Activated CD4-positive, alpha-beta memory T cell treated with anti-CD3 and anti-CD28 coated beads for 36 hours (primary cell): ENCODE data around the gene TUSC2. TPM values are rescaled to one million over a fixed set of nuclear protein-coding genes. Genes with fewer than 3 reads are reported as not detected.
A peak's percentile ranks its signal among the peaks of the same experiment; 100 is the strongest.
"Not testable (repeated sequence)": the region's sequence is repeated elsewhere in the genome, so short reads cannot be mapped to it uniquely, and the experiment has no call there.

Experiments
- CTCF ChIA-PET: fragments of 350-600 bp; sonication (Branson Sonifier 250); formaldehyde crosslinking; loops from one replicate; lab custom pipeline; 2021; ENCODE audit warnings: antibody characterized with exemption, inconsistent platforms; lab: Charles Lee
- POLR2A ChIA-PET: fragments of 350-600 bp; sonication (Branson Sonifier 250); formaldehyde crosslinking; loops from one replicate; lab custom pipeline; 2021; ENCODE audit warnings: antibody characterized with exemption; lab: Charles Lee
- DNase-seq: peaks from one replicate; pipeline ENCODE4 v3.0.0-alpha.2; 2020
- H3K27ac Mint-ChIP-seq: one replicate; pipeline ENCODE4 v1.8.0; 2021; ENCODE audit warnings: mixed read lengths
- H3K27me3 Mint-ChIP-seq: one replicate; pipeline ENCODE4 v1.8.0; 2021; ENCODE audit warnings: mixed read lengths
- H3K36me3 Mint-ChIP-seq: one replicate; pipeline ENCODE4 v1.8.0; 2021; ENCODE audit warnings: mixed read lengths
- H3K4me1 Mint-ChIP-seq: one replicate; pipeline ENCODE4 v1.8.0; 2021; ENCODE audit warnings: low read depth, mixed read lengths
- H3K4me3 Mint-ChIP-seq: one replicate; pipeline ENCODE4 v1.8.0; 2021; ENCODE audit warnings: mild to moderate bottlenecking, mixed read lengths
- H3K9me3 Mint-ChIP-seq: one replicate; pipeline ENCODE4 v1.8.0; 2021; ENCODE audit warnings: mixed read lengths
- intact Hi-C: fragments of 100-400 bp; cut with micrococcal nuclease; formaldehyde crosslinking; loops from one replicate; pipeline ENCODE4 v1.15.1; 2023
- total RNA-seq, 2 experiments: library from RNA; stranded (reverse); gene quantifications; one replicate each; pipeline ENCODE4 v1.2.3, GENCODE V29; 2021

TUSC2 gene
- total RNA-seq, 2 experiments from 2014 or later: 18.7 to 19.7 TPM

GRCh38 chr3:50293079-50293801 is 34.8 kb downstream of the TUSC2 start:
- Mint-ChIP-seq H3K27ac (peak overlapping the region; percentile 90), H3K27me3 (no peaks in the 10 kb centered on the region), H3K4me3 (peak overlapping the region; percentile 92), H3K9me3 (no peaks in the 10 kb centered on the region), H3K4me1 (peaks cover 28% of the 10 kb centered on the region), H3K36me3 (peaks cover 16% of the 10 kb centered on the region)
- DNase-seq: no peak
- intact Hi-C loops: no loop called here
- ChIA-PET POLR2A (interaction anchor here (0.8 to 2.7 kb wide), 5 partner anchors 9 to 61 kb away, joined by 3 to 15 read pairs (median 4); partner anchors contain the start of gene LSMEM2), CTCF (interaction anchor here (0.8 to 2.3 kb wide), 5 partner anchors 33 to 67 kb away, joined by 3 to 8 read pairs (median 4); partner anchors contain the start of gene RASSF1)

DNA sequence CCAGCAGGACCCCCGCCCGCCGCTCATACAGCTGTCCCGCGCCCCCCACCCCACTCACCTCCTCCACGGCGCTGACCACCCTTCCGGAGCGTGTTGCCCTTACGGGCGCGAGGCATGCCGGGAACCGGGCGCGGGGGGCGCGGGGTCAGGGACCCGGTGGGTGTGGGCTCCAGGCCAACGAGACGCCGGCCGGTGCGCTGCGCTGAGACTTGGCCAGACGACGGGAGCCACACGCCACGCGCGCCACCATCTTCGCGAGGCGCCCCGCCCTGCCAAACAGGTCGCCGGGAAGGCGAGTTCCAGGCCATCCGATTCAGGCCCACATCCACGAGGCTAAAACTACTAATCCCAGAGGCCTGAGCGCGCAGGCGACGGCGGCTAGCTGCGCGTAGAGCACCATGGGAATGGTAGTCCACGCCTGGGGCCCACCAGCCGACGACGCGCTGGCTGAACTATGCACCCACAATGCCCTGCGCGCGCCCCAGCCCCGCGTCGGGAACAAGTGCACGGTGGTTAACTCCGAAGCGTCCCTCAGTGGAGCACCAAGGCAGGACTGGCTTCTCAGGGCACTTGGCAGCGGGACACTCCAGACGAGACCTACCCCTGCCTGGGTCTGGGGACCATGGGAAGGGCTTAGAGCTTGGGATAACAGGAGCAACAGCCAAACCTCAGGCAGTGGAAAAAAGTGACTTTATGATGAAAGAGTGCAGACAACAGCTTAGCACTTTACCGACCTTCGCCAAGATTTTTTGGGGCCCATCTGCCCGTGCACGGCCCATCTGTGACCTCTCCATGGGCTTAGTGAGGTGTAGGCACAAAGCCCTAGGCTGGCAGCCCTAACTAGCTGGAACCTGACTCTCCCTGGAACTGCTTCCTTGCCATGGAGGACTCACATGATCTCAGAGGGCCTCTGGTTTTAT is 35.6 kb downstream of the TUSC2 start, which contains the start of gene IFRD2:
TSS of gene IFRD2 (minus strand) at position 271 of the 920 bp plus-strand sequence. CDS start at position 116, 155 bp downstream.
- Mint-ChIP-seq H3K27me3 (no peaks in the 10 kb centered on the region), H3K9me3 (no peaks in the 10 kb centered on the region), H3K36me3 (peaks cover 20% of the 10 kb centered on the region), H3K4me3 (peak within 1 kb of the TSS; percentile 92), H3K27ac (peak within 1 kb of the TSS; percentile 90), H3K4me1 (peaks cover 20% of the 10 kb centered on the region)
- CTCF ChIA-PET: interaction anchor here (0.6 to 2.3 kb wide), 11 partner anchors 13 to 353 kb away, joined by 3 to 14 read pairs (median 3); partner anchors contain the start of genes LSMEM2, RASSF1 and RBM6
- POLR2A ChIA-PET: interaction anchor here (0.8 to 2.7 kb wide), 10 partner anchors 9 to 64 kb away, joined by 3 to 15 read pairs (median 4); partner anchors contain the start of genes LSMEM2 and TUSC2
- peak; percentile 98 for DNase-seq
- intact Hi-C loops: loop anchor here (1.0 kb wide), 5 partner anchors 18 to 67 kb away; partner anchors contain the start of genes TMEM115 and TUSC2

DNA sequence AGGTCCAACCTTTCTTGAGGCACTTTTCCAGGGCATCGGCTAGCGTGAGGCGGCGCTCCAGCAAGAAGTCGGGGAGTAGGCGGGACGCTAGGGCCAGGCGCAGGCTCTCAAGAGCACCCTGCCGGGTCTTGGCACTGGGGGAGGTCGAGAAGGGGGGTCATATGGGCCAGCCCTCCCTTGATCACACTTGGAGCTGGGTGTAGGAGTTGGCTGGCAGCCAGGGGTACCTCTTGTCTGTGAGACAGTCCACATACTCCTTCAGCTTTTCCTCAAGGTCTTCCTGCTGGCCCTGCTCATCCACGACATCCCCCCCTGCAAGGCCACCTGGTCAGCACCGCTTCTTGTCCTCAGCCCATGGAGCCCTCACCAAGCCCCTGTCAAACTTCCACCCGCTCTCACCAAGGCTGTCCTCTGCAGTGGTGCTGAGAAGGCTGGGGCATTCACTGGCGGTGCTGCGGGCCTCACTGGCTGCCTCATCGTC is 37.8 kb downstream of the TUSC2 start:
- intact Hi-C loops: no loop called here
- CTCF ChIA-PET: interaction anchor here (1.1 to 1.7 kb wide), 2 partner anchors 15 to 18 kb away, joined by 3 to 5 read pairs; no protein-coding TSS in a partner anchor
- no peak for DNase-seq
- H3K27me3 Mint-ChIP-seq: no peaks in the 10 kb centered on the region
- no peaks in the 10 kb centered on the region for H3K9me3 Mint-ChIP-seq
- peaks cover 19% of the 10 kb centered on the region for H3K4me1 Mint-ChIP-seq
- peak overlapping the region; percentile 92 for H3K4me3 Mint-ChIP-seq
- POLR2A ChIA-PET: interaction anchor here (2.1 kb wide), 1 partner anchor 12 kb away, joined by 16 read pairs; the partner anchor contains the start of gene LSMEM2
- no peak overlapping the region for H3K27ac Mint-ChIP-seq
- H3K36me3 Mint-ChIP-seq: peaks cover 28% of the 10 kb centered on the region

- Mint-ChIP-seq H3K4me1 (peaks cover 19% of the 10 kb centered on the region), H3K36me3 (peaks cover 28% of the 10 kb centered on the region), H3K9me3 (no peaks in the 10 kb centered on the region), H3K4me3 (no peak overlapping the region), H3K27ac (no peak overlapping the region), H3K27me3 (no peaks in the 10 kb centered on the region)
- ChIA-PET CTCF (interaction anchor here (0.7 to 1.7 kb wide), 4 partner anchors 14 to 36 kb away, joined by 3 to 5 read pairs (median 4); no protein-coding TSS in a partner anchor), POLR2A (interaction anchor here (2.1 kb wide), 1 partner anchor 11 kb away, joined by 16 read pairs; the partner anchor contains the start of gene LSMEM2)
- intact Hi-C loops: no loop called here
- no peak for DNase-seq
Observed at GRCh38 chr3:50289130-50289529, 38.9 kb downstream of the TUSC2 start.

- ChIA-PET CTCF (interaction anchor here (1.2 kb wide), 1 partner anchor 28 kb away, joined by 4 read pairs; no protein-coding TSS in a partner anchor), POLR2A (interaction anchor here (2.1 kb wide), 1 partner anchor 10 kb away, joined by 16 read pairs; the partner anchor contains the start of gene LSMEM2)
- Mint-ChIP-seq H3K27ac (no peak overlapping the region), H3K9me3 (no peaks in the 10 kb centered on the region), H3K4me1 (peaks cover 19% of the 10 kb centered on the region), H3K27me3 (no peaks in the 10 kb centered on the region), H3K36me3 (peaks cover 28% of the 10 kb centered on the region), H3K4me3 (no peak overlapping the region)
- DNase-seq: no peak
- intact Hi-C loops: no loop called here
Observed at GRCh38 chr3:50288387-50289007, 39.5 kb downstream of the TUSC2 start.

- Mint-ChIP-seq H3K4me1 (peaks cover 10% of the 10 kb centered on the region), H3K27ac (no peak overlapping the region), H3K27me3 (no peaks in the 10 kb centered on the region), H3K9me3 (no peaks in the 10 kb centered on the region), H3K36me3 (peaks cover 28% of the 10 kb centered on the region), H3K4me3 (no peak overlapping the region)
- ChIA-PET CTCF (no interaction called here), POLR2A (no interaction called here)
- DNase-seq: no peak
- intact Hi-C loops: no loop called here
Observed at GRCh38 chr3:50287262-50287661, 40.8 kb downstream of the TUSC2 start.

DNA sequence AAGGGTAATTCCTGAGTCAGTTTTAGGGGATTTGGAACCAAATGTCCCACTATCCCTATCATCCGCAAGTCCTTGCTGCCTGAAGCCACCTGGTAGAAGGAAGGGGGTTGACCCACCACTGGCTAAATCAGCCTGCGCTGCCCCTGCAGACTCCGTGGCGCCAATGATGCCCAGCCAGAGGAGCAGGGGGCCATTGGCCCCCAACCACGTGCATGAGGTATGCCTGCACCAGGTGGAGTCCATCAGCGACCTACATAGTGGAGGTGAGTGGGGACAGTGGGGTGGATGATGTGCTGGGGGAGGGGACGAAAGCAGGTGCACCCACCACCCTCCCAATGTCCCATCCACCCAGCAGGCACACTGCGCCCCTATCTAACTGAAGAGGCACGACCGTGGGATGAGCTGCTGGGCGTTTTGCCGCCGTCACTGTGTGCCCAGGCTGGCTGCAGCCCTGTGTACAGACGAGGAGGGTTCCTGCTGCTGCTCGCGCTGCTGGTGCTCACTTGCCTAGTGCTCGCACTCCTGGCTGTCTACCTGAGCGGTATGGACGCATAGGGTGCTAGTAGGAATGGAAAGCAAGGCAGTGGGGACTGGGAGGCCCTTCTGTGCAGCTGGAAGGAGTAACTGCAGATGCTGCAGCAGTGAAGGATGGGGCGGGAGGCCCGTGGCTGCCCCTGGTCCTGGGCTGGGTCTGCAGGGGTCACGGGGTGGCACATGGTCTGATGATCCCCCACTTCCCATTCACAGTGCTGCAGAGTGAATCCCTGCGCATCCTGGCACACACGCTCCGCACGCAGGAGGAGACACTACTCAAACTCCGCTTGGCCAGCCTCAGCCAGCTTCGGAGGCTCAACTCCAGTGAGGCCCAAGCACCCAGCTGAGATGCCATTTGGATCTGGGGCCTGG is 41.4 kb downstream of the TUSC2 start:
- ChIA-PET POLR2A (no interaction called here), CTCF (no interaction called here)
- intact Hi-C loops: no loop called here

GRCh38 chr3:50284121-50284520 is 43.9 kb downstream of the TUSC2 start:
- H3K9me3 Mint-ChIP-seq, H3K4me1 Mint-ChIP-seq, intact Hi-C loops, H3K4me3 Mint-ChIP-seq, H3K27ac Mint-ChIP-seq, DNase-seq, H3K27me3 Mint-ChIP-seq: not testable (repeated sequence)
- ChIA-PET CTCF (interaction anchor here (0.6 to 1.4 kb wide), 3 partner anchors 10 to 445 kb away, joined by 3 read pairs; no protein-coding TSS in a partner anchor), POLR2A (interaction anchor here (0.8 to 1.3 kb wide), 2 partner anchors 8 to 13 kb away, joined by 3 read pairs; partner anchors contain the start of gene IFRD2)
- peaks cover 14% of the 10 kb centered on the region for H3K36me3 Mint-ChIP-seq

More for the DNA sequence above, 41.4 kb downstream of the TUSC2 start:
- DNase-seq: no peak
- H3K4me1 Mint-ChIP-seq: peaks cover 10% of the 10 kb centered on the region
- no peak overlapping the region for H3K27ac Mint-ChIP-seq
- no peaks in the 10 kb centered on the region for H3K9me3 Mint-ChIP-seq
- peaks cover 28% of the 10 kb centered on the region for H3K36me3 Mint-ChIP-seq
- no peak overlapping the region for H3K4me3 Mint-ChIP-seq
- H3K27me3 Mint-ChIP-seq: no peaks in the 10 kb centered on the region

- peaks cover 16% of the 10 kb centered on the region for H3K27me3 Mint-ChIP-seq
- no peak for DNase-seq
- H3K4me1 Mint-ChIP-seq: peaks cover 14% of the 10 kb centered on the region
- intact Hi-C loops: no loop called here
- H3K9me3 Mint-ChIP-seq: no peaks in the 10 kb centered on the region
- H3K36me3 Mint-ChIP-seq: no peaks in the 10 kb centered on the region
- POLR2A ChIA-PET: interaction anchor here (1.7 to 3.1 kb wide), 2 partner anchors 10 to 13 kb away, joined by 4 to 16 read pairs; partner anchors contain the start of gene IFRD2
- H3K27ac Mint-ChIP-seq: no peak overlapping the region
- CTCF ChIA-PET: interaction anchor here (0.8 to 2.1 kb wide), 6 partner anchors 13 to 85 kb away, joined by 3 to 7 read pairs (median 4); partner anchors contain the start of gene IFRD2
- H3K4me3 Mint-ChIP-seq: no peak overlapping the region
Observed at GRCh38 chr3:50279255-50280016, 48.6 kb downstream of the TUSC2 start.
